GM23338 (cell line): ENCODE measurements around the gene NCKAP5. TPM values are rescaled to one million over a fixed set of nuclear protein-coding genes. Genes with fewer than 3 reads are reported as not detected.

ENCODE experiments used
- ATAC-seq: fragments of 200-7000 bp; cut with Tn5 transposase; 3 replicates; pipeline ENCODE4 v1.9.1; 2020
- DNase-seq: peaks from one replicate; pipeline ENCODE4 v3.0.0-alpha.2; 2015; ENCODE audit warnings: low spot score
- H2AFZ ChIP-seq: fragments of 200-600 bp; sonication (generic); 2 replicates; pipeline ENCODE4 v1.8.0; 2016; ENCODE audit warnings: antibody characterized with exemption, mild to moderate bottlenecking, moderate library complexity
- H3F3A ChIP-seq: fragments of 200-600 bp; sonication (generic); replicated peaks from 2 replicates; pipeline ENCODE4 v1.8.0; 2017; ENCODE audit warnings: antibody characterized with exemption, mixed run types, low read depth
- H3K27ac ChIP-seq: fragments of 200-600 bp; sonication (generic); 2 replicates; pipeline ENCODE4 v1.6.1; 2016; ENCODE audit warnings: low read depth
- H3K27me3 ChIP-seq: fragments of 200-600 bp; sonication (generic); 2 replicates; pipeline ENCODE4 v1.8.0; 2016; ENCODE audit warnings: mild to moderate bottlenecking, mixed run types, moderate library complexity; ENCODE audit not compliant: insufficient read depth
- H3K36me3 ChIP-seq: fragments of 200-600 bp; sonication (generic); 2 replicates; pipeline ENCODE4 v1.8.0; 2016; ENCODE audit warnings: mild to moderate bottlenecking; ENCODE audit not compliant: insufficient read depth
- H3K4me1 ChIP-seq: fragments of 200-600 bp; sonication (generic); 2 replicates; pipeline ENCODE4 v1.8.0; 2016; ENCODE audit warnings: mild to moderate bottlenecking, moderate library complexity; ENCODE audit not compliant: insufficient read depth
- H3K4me2 ChIP-seq: fragments of 200-600 bp; sonication (generic); 2 replicates; pipeline ENCODE4 v1.7.1; 2017; ENCODE audit warnings: mixed run types
- H3K4me3 ChIP-seq: fragments of 200-600 bp; sonication (generic); 2 replicates; pipeline ENCODE4 v1.6.1; 2016; ENCODE audit warnings: mixed run types
- H3K79me2 ChIP-seq: fragments of 200-600 bp; sonication (generic); replicated peaks from 2 replicates; pipeline ENCODE4 v1.8.0; 2017; ENCODE audit warnings: mild to moderate bottlenecking; ENCODE audit not compliant: insufficient read depth
- H3K9me2 ChIP-seq: fragments of 200-600 bp; sonication (generic); 2 replicates; pipeline ENCODE4 v1.8.0; 2017; ENCODE audit not compliant: insufficient read depth
- H4K20me1 ChIP-seq: fragments of 200-600 bp; sonication (generic); replicated peaks from 2 replicates; pipeline ENCODE4 v1.8.0; 2017; ENCODE audit warnings: mild to moderate bottlenecking; ENCODE audit not compliant: insufficient read depth
- H3K27ac Mint-ChIP-seq: 2 replicates; pipeline ENCODE4 v1.8.0; 2020; ENCODE audit warnings: inconsistent platforms, mild to moderate bottlenecking, moderate library complexity, mixed read lengths
- H3K27me3 Mint-ChIP-seq: 3 replicates; pipeline ENCODE4 v1.8.0; 2022; ENCODE audit warnings: low read depth, mild to moderate bottlenecking, moderate library complexity, mixed read lengths, inconsistent platforms; ENCODE audit not compliant: insufficient read depth, poor library complexity
- H3K36me3 Mint-ChIP-seq: 3 replicates; pipeline ENCODE4 v1.8.0; 2021; ENCODE audit warnings: low read depth, mild to moderate bottlenecking, inconsistent platforms, moderate library complexity, mixed read lengths
- H3K4me1 Mint-ChIP-seq: 3 replicates; pipeline ENCODE4 v1.8.0; 2020; ENCODE audit warnings: mild to moderate bottlenecking, inconsistent platforms, mixed read lengths
- H3K4me3 Mint-ChIP-seq: 3 replicates; pipeline ENCODE4 v1.8.0; 2021; ENCODE audit warnings: moderate library complexity, mild to moderate bottlenecking, inconsistent platforms, mixed read lengths
- H3K9me3 Mint-ChIP-seq: 3 replicates; pipeline ENCODE4 v1.8.0; 2020; ENCODE audit warnings: moderate library complexity, mild to moderate bottlenecking, inconsistent platforms, mixed read lengths
- CREB1 ChIP-seq: fragments of 250-450 bp; sonication (Bioruptor Pico); IDR thresholded peaks from 2 replicates; pipeline ENCODE4 v1.5.0; 2020; ENCODE audit warnings: low read depth, mild to moderate bottlenecking, moderate library complexity
- EZH2 ChIP-seq: fragments of 200-600 bp; sonication (generic); IDR thresholded peaks from one replicate; pipeline ENCODE4 v1.8.0; 2017; ENCODE audit warnings: antibody characterized with exemption, mild to moderate bottlenecking, low read depth; ENCODE audit not compliant: unreplicated experiment
- EZH2phosphoT487 ChIP-seq: fragments of 200-600 bp; sonication (generic); IDR thresholded peaks from one replicate; pipeline ENCODE4 v1.8.1; 2018; ENCODE audit warnings: antibody characterized with exemption; ENCODE audit not compliant: unreplicated experiment
- JUNB ChIP-seq: IDR thresholded peaks from one replicate; pipeline ENCODE4 v1.6.1; 2016; ENCODE audit warnings: antibody characterized with exemption; ENCODE audit not compliant: unreplicated experiment
- NANOG ChIP-seq: IDR thresholded peaks from 2 replicates; pipeline ENCODE4 v1.6.1; 2016; ENCODE audit warnings: antibody characterized with exemption, borderline replicate concordance
- POLR2AphosphoS5 ChIP-seq: IDR thresholded peaks from 2 replicates; pipeline ENCODE4 v1.6.1; 2016; ENCODE audit warnings: antibody characterized with exemption, low read depth
- REST ChIP-seq: IDR thresholded peaks from one replicate; pipeline ENCODE4 v1.6.1; 2018; ENCODE audit warnings: antibody characterized with exemption; ENCODE audit not compliant: unreplicated experiment
- STAT1 ChIP-seq: IDR thresholded peaks from one replicate; pipeline ENCODE4 v1.6.1; 2016; ENCODE audit warnings: antibody characterized with exemption; ENCODE audit not compliant: unreplicated experiment
- ZNF331 ChIP-seq: fragments of 250-450 bp; sonication (Bioruptor Pico); IDR thresholded peaks from 2 replicates; pipeline ENCODE4 v1.5.0; 2020; ENCODE audit warnings: low read depth, mild to moderate bottlenecking, moderate library complexity
- ZNF462 ChIP-seq: fragments of 250-450 bp; sonication (Bioruptor Pico); IDR thresholded peaks from 2 replicates; pipeline ENCODE4 v1.5.0; 2020; ENCODE audit warnings: mild to moderate bottlenecking, moderate library complexity
- polyA plus RNA-seq: library from polyadenylated mRNA; unstranded; fragments of >200 nt; fragmentation: Nextera tagmentation; extraction: Ambion mirVana; gene quantifications from 2 replicates; pipeline ENCODE4 v1.2.1, GENCODE V29; 2016
- total RNA-seq: library from RNA; depleted of rRNA; stranded (reverse); fragments of >200 nt; shearing (Covaris generic); gene quantifications from 2 replicates; pipeline ENCODE4 v1.2.3, GENCODE V29; 2014
- TF ChIP-seq, protein P1 (sequence below): IDR thresholded peaks from 2 replicates; pipeline ENCODE4 v1.6.1; 2016; ENCODE audit warnings: antibody characterized with exemption

Gene NCKAP5
- total and polyA plus RNA-seq, 2 experiments from 2014 or later = 0.34 to 0.73 TPM

DNA sequence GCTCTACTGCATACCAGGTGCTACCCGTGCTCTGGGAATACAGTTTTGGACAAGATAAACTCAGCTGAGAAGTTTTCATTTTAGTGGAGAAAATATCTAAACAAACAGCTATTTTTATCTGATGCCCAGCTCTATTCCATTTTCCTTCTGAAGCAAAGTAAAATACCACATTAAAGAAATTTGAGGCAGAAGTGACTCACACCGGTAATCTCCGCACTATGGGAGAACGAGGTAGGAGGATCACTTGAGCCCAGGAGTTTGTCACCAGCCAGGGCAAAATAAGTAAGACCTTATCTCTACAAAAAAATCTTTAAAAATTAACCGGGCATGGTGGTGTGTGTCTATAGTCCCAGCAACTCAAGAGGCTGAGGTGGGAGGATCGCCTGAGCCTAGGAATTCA is 482.1 kb downstream of the NCKAP5 start:
- Mint-ChIP-seq H3K4me1 (peaks cover 3% of the 10 kb centered on the region; the same call in 1 of the 3 replicates), H3K36me3 (no peaks in the 10 kb centered on the region), H3K9me3 (no peaks in the 10 kb centered on the region; the same call in 2 of the 3 replicates), H3K4me3 (no peak overlapping the region), H3K27me3 (no peaks in the 10 kb centered on the region), H3K27ac (no peak overlapping the region)
- Histone ChIP-seq H2AFZ (no peak overlapping the region), H3K36me3 (no peaks in the 10 kb centered on the region), H3K9me2 (0 out of 2 replicates have a peak, but pooled peaks cover 8% of the 10 kb centered on the region), H3K27ac (no peak overlapping the region), H3K79me2 (no peaks in the 10 kb centered on the region), H3K4me1 (no peaks in the 10 kb centered on the region; the same call in 1 of the 2 replicates), H3K4me2 (no peak overlapping the region), H4K20me1 (no peaks in the 10 kb centered on the region), H3K27me3 (no peaks in the 10 kb centered on the region), H3K4me3 (no peak overlapping the region), H3F3A (no peaks in the 10 kb centered on the region)
- no peak for TF ChIP-seq EZH2phosphoT487
- no peak for TF ChIP-seq CREB1
- TF ChIP-seq POLR2AphosphoS5 = no peak
- TF ChIP-seq, protein P1, sequence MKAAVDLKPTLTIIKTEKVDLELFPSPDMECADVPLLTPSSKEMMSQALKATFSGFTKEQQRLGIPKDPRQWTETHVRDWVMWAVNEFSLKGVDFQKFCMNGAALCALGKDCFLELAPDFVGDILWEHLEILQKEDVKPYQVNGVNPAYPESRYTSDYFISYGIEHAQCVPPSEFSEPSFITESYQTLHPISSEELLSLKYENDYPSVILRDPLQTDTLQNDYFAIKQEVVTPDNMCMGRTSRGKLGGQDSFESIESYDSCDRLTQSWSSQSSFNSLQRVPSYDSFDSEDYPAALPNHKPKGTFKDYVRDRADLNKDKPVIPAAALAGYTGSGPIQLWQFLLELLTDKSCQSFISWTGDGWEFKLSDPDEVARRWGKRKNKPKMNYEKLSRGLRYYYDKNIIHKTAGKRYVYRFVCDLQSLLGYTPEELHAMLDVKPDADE = no peak
- TF ChIP-seq NANOG = no peak
- no peak for TF ChIP-seq REST
- no peak for TF ChIP-seq STAT1
- no peak for TF ChIP-seq JUNB
- TF ChIP-seq ZNF462 (CRISPR knock-in tag) = no peak
- TF ChIP-seq ZNF331 (CRISPR knock-in tag) = no peak
- TF ChIP-seq EZH2 = no peak
- DNase-seq (no peak), ATAC-seq (no peak)
